ENCODE results near the gene MKRN1.

DNA sequence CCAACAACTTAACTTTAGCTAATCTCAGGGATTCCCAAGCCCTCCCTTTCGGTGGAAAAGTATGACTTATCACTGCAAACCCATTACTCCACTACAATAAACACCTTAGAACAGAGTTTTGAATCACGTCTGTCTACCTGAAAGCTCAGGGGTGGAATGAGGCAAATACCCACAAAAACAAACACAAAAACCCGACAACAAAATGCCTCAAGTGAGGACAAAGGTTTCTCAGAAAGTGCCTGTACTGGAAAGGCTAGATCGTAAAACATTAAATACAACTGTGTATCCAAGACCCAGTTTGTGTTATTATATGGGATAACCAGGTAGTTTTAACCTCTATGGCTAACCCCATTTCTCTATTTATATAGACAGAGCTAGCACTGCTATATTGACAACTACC is 26.0 kb downstream of the MKRN1 start:
- TF ChIP-seq, protein P1, sequence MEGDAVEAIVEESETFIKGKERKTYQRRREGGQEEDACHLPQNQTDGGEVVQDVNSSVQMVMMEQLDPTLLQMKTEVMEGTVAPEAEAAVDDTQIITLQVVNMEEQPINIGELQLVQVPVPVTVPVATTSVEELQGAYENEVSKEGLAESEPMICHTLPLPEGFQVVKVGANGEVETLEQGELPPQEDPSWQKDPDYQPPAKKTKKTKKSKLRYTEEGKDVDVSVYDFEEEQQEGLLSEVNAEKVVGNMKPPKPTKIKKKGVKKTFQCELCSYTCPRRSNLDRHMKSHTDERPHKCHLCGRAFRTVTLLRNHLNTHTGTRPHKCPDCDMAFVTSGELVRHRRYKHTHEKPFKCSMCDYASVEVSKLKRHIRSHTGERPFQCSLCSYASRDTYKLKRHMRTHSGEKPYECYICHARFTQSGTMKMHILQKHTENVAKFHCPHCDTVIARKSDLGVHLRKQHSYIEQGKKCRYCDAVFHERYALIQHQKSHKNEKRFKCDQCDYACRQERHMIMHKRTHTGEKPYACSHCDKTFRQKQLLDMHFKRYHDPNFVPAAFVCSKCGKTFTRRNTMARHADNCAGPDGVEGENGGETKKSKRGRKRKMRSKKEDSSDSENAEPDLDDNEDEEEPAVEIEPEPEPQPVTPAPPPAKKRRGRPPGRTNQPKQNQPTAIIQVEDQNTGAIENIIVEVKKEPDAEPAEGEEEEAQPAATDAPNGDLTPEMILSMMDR (IDR thresholded peaks at IDR 0.05), result no peak
- TF ChIP-seq SIN3A (IDR thresholded peaks at IDR 0.05; ENCODE audit: borderline replicate concordance, insufficient read depth, low read depth, low read length) (no peak), POLR2AphosphoS5 (IDR thresholded peaks at IDR 0.05; ENCODE audit: low read depth, low read length) (no peak)
